Heart left ventricle (tissue), 13 donors: ENCODE measurements around the gene POU1F1.

Experiments
- POLR2A ChIP-seq, 2 donors: fragments of 450-650 bp; IDR thresholded peaks; one replicate each; pipeline ENCODE4 v1.6.1; 2017; ENCODE audit warnings: antibody characterized with exemption in 2 of 2, mild to moderate bottlenecking in 2 of 2, moderate library complexity in 2 of 2
- TF ChIP-seq, protein P1 (sequence below), 12 donors: fragments of 200-600 bp; sonication (generic) in 4 of 12; IDR thresholded peaks; one replicate each; pipeline versions ENCODE4 v1.5.0 to v1.8.0; 2018 to 2022; ENCODE audit warnings: antibody characterized with exemption in 12 of 12, mild to moderate bottlenecking in 5 of 12
- donor health status: ischemic (EF 13 %, LVEDD 7.1; RV severe dilation, severe dysfunction).
- donor health status: DM: no; HTN: yes; CAD: no.
- donor health status: DM: no; HTN: no; CAD: no.
- donor health status: ischemic (EF 25% LVEDD 6.9; RV normal size, moderate dysfunction).
- donor health status: ischemic (EF 25% LVEDD 5.7; RV mildly dilated, moderate dysfunction).
- donor health status: ischemic (EF 35%, LVEDD 5.7; RV mildly dilated, moderate dysfunction).
- donor health status: nonischemic (EF 11% LVEDD 7.7; RV severe dilation, severe dysfunction).
- donor health status: DM: yes; HTN: yes; CAD: no.
- donor health status: PGD.
- donor health status: ischemic (EF 29% LVEDD 5.4; RV normal size, mild dysfunction).
- donor health status: nonischemic (EF 23%, LVEDD 6.1; RV moderate dilation, normal function).

GRCh38 chr3:87267953-87268645 lies 8.3 kb downstream of the POU1F1 start:
- TF ChIP-seq, protein P1, sequence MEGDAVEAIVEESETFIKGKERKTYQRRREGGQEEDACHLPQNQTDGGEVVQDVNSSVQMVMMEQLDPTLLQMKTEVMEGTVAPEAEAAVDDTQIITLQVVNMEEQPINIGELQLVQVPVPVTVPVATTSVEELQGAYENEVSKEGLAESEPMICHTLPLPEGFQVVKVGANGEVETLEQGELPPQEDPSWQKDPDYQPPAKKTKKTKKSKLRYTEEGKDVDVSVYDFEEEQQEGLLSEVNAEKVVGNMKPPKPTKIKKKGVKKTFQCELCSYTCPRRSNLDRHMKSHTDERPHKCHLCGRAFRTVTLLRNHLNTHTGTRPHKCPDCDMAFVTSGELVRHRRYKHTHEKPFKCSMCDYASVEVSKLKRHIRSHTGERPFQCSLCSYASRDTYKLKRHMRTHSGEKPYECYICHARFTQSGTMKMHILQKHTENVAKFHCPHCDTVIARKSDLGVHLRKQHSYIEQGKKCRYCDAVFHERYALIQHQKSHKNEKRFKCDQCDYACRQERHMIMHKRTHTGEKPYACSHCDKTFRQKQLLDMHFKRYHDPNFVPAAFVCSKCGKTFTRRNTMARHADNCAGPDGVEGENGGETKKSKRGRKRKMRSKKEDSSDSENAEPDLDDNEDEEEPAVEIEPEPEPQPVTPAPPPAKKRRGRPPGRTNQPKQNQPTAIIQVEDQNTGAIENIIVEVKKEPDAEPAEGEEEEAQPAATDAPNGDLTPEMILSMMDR (IDR thresholded peaks at IDR 0.05), result no peak
- TF ChIP-seq POLR2A (IDR thresholded peaks at IDR 0.05), result no peak
